ENCODE measurements around the gene MADD.

The MADD gene

DNA sequence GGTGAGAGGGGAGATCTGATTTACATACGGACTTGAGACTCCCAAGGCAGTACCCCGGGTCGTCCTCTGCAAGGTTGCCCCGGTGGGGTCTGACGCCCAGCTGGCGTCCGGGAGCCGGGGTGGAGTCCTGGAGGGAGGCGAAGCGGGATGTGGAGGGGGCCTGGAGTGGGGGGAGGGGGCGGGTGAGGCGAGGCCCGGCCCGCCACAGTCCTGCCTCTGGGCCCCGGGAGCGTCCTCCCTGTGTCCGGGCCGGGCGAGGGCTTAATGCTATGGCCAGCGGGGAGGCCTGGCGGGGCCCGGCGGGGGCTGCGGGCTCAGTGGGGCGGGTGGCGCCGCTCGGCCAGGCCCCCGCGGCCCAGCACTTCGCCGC lies 85.0 kb downstream of the MADD start:
- TF ChIP-seq, protein P1, sequence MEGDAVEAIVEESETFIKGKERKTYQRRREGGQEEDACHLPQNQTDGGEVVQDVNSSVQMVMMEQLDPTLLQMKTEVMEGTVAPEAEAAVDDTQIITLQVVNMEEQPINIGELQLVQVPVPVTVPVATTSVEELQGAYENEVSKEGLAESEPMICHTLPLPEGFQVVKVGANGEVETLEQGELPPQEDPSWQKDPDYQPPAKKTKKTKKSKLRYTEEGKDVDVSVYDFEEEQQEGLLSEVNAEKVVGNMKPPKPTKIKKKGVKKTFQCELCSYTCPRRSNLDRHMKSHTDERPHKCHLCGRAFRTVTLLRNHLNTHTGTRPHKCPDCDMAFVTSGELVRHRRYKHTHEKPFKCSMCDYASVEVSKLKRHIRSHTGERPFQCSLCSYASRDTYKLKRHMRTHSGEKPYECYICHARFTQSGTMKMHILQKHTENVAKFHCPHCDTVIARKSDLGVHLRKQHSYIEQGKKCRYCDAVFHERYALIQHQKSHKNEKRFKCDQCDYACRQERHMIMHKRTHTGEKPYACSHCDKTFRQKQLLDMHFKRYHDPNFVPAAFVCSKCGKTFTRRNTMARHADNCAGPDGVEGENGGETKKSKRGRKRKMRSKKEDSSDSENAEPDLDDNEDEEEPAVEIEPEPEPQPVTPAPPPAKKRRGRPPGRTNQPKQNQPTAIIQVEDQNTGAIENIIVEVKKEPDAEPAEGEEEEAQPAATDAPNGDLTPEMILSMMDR (IDR thresholded peaks at IDR 0.05; ENCODE audit: extremely low read depth, missing control alignments): no peak
- DNase-seq (ENCODE audit: low spot score): no peak

DNA sequence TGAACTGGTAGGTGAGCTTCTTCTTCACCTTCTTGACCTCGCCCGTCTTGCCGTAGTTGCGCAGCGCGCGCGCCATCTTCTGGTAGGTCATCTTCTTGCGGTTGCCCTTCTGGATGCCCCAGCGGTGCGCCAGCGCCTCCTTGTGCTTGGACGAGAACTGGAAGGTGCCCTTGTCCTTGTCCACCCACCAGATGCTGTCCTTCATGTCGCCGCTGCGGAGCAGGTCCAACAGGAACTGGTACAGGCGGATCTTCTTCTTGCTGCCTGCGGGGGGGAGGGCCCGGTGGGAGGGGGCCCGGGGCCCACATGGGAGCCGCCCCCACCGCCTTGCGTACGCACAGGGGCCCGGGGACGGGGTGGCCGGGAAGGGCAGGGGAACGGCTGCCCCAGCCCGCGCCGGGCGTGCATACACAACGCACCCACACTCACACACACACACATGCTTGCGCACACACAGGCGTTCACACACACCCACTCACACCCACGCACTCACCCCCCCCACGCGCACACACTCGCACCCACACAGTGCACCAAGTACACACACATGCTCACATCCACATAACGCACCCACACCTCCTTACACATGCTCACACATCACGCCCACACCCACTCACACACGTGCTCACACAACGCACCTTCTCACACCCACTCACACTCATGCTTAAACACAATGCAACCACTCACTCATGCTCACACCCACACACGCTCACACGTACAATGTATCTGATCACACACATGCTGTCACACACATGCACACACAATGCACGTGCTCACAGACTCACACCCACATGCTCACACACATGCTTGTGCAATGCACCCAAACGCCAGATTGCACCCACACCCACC lies 85.6 kb downstream of the MADD start:
- no peak for DNase-seq (ENCODE audit: low spot score)
- TF ChIP-seq, protein P1 (IDR thresholded peaks at IDR 0.05; ENCODE audit: extremely low read depth, missing control alignments): peak; percentile 12

DNA sequence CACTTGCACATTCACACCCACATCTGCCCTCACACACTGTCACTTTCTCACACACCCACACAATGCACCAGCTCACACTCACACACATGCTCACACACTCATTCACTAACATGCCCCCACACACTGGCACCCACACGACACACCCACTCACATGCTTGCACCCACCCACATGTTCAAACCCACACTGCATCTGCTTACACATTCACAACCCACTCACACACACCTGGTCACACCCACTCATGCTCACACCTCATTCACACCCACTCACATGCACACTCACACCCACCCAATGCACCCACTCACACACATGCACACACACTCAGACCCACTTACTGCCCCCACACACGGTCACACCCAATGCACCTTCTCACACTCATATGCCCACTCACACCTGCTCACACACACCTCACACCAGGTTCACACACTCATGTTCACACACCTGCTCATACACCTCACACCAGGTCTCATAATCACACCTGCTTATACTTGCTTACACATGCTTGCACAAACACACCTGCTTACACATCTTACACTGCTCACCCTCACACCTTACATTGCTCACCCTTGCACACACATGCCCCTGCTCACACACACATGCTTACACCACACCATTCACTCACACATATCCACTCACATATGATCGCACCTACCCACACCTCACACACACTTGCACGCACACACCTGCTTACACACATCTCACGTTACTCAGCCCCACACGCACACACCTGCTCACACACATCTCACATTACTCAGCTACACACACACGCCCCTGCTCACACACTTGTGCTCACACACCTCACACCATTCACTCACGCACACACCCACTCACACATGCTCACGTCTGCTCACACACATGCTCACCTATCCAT lies 86.4 kb downstream of the MADD start:
- DNase-seq (ENCODE audit: low spot score): no peak
- TF ChIP-seq, protein P1 (IDR thresholded peaks at IDR 0.05; ENCODE audit: extremely low read depth, missing control alignments): no peak

DNA sequence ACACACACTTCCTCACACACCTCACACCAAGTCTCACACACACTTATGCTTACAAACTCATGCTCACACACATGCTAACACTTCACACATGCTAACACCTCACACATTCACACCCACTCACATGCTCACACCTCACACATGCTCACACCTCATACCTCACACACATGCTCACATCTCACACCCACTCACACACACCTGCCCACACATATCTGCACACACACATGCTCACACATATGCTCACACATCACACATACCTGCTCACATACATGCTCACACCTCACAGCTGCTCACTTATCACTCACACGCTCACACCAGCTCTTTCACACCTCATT lies 87.0 kb downstream of the MADD start:
- DNase-seq (ENCODE audit: low spot score): no peak
- TF ChIP-seq, protein P1 (IDR thresholded peaks at IDR 0.05; ENCODE audit: extremely low read depth, missing control alignments): no peak

DNA sequence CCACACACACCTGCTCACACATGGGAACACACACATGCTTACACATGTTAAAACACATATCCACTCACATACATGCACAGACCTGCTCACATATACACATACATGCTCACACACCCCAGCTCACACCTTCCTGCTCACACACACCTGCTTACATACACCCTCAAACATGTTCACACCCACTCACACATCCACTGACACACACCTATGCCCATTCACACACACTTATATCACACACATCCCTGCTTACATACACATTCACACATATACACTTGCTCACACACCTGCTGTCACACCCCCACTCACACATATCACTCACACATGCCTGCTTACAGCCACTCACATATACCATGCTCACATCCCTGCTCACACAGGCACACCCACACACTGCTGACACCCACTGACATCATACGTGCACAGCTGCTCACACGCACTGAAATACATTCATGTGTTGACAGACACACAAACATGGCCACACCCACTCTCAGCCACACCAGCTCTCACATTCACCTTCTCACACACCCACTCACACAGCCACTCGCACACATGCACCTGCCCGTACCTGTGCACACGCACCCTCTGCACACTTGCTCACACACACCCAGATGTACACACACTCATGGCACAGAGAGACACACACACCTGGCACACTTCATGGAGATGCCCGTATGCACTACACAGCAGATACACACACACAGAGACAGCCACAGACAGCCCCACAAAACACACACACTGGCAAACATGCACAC lies 88.2 kb downstream of the MADD start:
- no peak for DNase-seq (ENCODE audit: low spot score)
- TF ChIP-seq, protein P1 (IDR thresholded peaks at IDR 0.05; ENCODE audit: extremely low read depth, missing control alignments): no peak

DNA sequence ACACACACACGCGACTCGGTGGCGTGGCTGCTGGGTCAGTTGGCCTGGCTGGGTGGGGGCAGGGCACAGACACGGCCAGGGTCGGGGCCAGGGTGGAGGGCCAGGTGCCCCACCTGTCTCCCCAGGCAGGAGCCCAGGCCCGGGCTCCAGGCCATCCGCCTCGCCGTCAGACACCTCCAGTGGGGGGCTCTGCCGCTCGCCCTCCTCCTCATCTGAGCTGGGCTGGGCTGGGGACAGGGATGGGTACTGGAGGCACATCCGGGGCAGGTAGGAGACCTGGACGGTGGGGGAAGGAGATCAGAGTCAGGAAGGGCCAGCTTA lies 88.8 kb downstream of the MADD start:
- TF ChIP-seq, protein P1 (IDR thresholded peaks at IDR 0.05; ENCODE audit: extremely low read depth, missing control alignments): no peak
- no peak for DNase-seq (ENCODE audit: low spot score)

DNA sequence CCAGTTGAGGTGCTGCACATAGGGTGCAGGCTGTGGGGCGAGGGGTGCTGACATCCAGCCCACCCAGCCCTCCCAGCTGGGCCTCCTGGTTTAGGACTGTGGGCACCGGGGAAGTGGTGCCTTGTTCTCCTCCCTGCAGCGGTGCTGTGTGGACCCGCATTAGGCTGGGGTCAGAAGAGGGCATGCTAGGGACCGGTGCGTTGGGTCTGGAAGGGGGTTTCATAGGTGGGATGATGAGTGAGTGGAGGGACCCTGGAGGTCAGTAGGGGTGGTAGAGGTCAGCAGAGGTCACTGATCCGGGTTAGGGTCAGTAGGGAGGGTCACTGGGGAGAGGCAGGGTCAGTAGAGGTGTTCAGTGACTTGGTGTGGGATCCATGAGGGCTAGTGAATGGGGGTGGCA lies 89.2 kb downstream of the MADD start:
- TF ChIP-seq, protein P1 (IDR thresholded peaks at IDR 0.05; ENCODE audit: extremely low read depth, missing control alignments): no peak

More for the DNA sequence above, 89.2 kb downstream of the MADD start:
- DNase-seq (ENCODE audit: low spot score): no peak
